Right cardiac atrium (tissue), 5 donors: ENCODE results near the gene MPIG6B. TPM values are rescaled to one million over a fixed set of nuclear protein-coding genes. Genes with fewer than 3 reads are reported as not detected.

Experiments
- ATAC-seq, 2 donors: fragments of 200-7000 bp; cut with Tn5 transposase; one replicate each; pipeline versions ENCODE4 v1.8.0 to v1.9.1; 2020; ENCODE audit warnings: moderate library complexity in 2 of 2, mild to moderate bottlenecking in 1 of 2
- DNase-seq, 3 donors: peaks; one replicate each; pipeline ENCODE4 v3.0.0-alpha.2; 2020
- H3K27ac ChIP-seq: one replicate; pipeline ENCODE4 v1.5.1; 2013; ENCODE audit warnings: mild to moderate bottlenecking, low read length, control low read depth, moderate library complexity
- H3K27me3 ChIP-seq: one replicate; pipeline ENCODE4 v1.6.1; 2013; ENCODE audit not compliant: control insufficient read depth, insufficient read depth
- H3K4me1 ChIP-seq: one replicate; pipeline ENCODE4 v1.6.1; 2013; ENCODE audit warnings: low read length; ENCODE audit not compliant: control insufficient read depth, insufficient read depth
- H3K4me3 ChIP-seq: one replicate; pipeline ENCODE4 v1.5.1; 2013; ENCODE audit warnings: low read length, control low read depth
- H3K9me3 ChIP-seq: one replicate; pipeline ENCODE4 v1.6.1; 2013; ENCODE audit warnings: low read length; ENCODE audit not compliant: control insufficient read depth
- WGBS: extraction: QIAGEN DNeasy Blood & Tissue Kit; methylation state at CpG from one replicate; pipeline ENCODE4 v1.1.7; 2013; 5-methylcytosine and 5-hydroxymethylcytosine counted together
- intact Hi-C, 4 donors: fragments of 100-400 bp; cut with DNase I; formaldehyde crosslinking; loops; one replicate each; pipeline versions ENCODE4 v1.11.0 to v1.14.0; 2022 to 2023
- polyA plus RNA-seq: library from polyadenylated mRNA; stranded (reverse); fragments of 200-250 nt; gene quantifications from one replicate; pipeline ENCODE4 v1.2.3, GENCODE V29; 2013
- total RNA-seq, 4 donors: library from RNA; stranded (reverse); fragmentation: NEBNext Ultra II Directional; extraction: Animal tissue kit (Norgen Biotek cat#: 25700); gene quantifications; one replicate each; pipeline ENCODE4 v1.2.1, GENCODE V29; 2021
- donor health status: healthy with polysubstance abuse.
- donor health status: DM: no; HTN: yes; CAD: no.
- donor health status: DM: no; HTN: no; CAD: no.
- donor health status: DM: no; HTN: yes; CAD: no; lungs with severe emphysema.
- donor health status: DM: yes; HTN: yes; CAD: no.

MPIG6B gene
- total and polyA plus RNA-seq, 5 donors, result 0.20 to 0.37 (median 0.33) TPM; not detected in 1

DNA sequence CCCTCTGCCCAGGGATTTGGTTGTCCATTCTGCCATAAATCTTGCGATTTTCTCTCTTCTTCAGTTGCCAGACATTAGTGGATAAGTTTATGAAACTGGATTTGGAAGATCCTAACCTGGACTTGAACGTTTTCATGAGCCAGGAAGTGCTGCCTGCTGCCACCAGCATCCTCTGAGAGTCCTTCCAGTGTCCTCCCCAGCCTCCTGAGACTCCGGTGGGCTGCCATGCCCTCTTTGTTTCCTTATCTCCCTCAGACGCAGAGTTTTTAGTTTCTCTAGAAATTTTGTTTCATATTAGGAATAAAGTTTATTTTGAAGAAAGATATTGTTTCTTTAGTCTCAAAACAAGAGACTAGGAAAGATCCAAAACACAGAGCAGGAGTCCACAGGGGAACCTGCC, 39.2 kb downstream of the MPIG6B start, which contains the start of gene SAPCD1:
TSS of gene SAPCD1 (plus strand) at position 301 of the 400 bp plus-strand sequence. CDS start 399 bp downstream, outside the sequence.
- Histone ChIP-seq H3K4me3 (no peak within 1 kb of the TSS), H3K27me3 (no peaks in the 10 kb centered on the region), H3K9me3 (no peaks in the 10 kb centered on the region), H3K27ac (no peak within 1 kb of the TSS), H3K4me1 (no peaks in the 10 kb centered on the region)
- WGBS, result 74% methylated on average over 4 of the region's 4 CpGs
- intact Hi-C loops, result no loop called here
- DNase-seq, result no peak
- no peak for ATAC-seq

DNA sequence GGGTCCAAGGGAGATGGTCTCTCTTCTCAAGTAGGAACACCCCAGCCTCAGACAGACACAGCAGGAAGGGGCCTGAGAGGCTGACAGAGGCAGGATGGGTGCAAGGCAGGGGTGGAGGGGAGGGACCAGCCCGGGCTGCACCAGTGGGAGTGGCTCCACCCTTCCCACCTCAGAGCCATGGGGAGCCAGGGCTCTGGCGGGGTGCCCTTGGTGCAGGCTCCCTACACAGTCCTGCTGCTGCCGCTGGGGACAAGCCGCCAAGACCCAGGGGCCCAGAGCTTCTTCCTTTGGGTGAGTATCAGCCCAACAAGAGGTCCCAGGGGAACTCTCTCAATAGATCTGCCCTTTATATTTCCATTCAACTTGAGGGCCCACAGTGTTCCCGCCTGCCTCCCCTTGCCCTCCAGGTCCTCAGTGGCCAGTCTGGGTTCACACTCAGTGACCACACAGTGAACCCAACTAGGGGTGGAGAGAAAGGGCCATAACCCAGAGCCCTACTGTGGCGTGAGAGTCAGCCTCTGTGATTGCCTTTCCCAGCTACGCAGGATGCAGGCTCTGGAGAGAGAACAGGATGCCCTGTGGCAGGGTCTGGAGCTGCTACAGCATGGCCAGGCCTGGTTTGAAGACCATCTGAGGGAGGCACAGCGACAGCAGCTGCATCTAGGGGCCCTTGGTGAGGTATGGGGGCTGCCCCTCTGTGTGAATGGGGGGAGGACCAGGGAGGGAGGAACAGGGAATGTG, 39.9 kb downstream of the MPIG6B start:
- no peaks in the 10 kb centered on the region for H3K4me1 ChIP-seq
- intact Hi-C loops, result no loop called here
- no peak overlapping the region for H3K4me3 ChIP-seq
- no peak for ATAC-seq
- 73% methylated on average over 8 of the region's 8 CpGs for WGBS
- no peaks in the 10 kb centered on the region for H3K27me3 ChIP-seq
- DNase-seq, result no peak
- H3K27ac ChIP-seq, result no peak overlapping the region
- no peaks in the 10 kb centered on the region for H3K9me3 ChIP-seq

DNA sequence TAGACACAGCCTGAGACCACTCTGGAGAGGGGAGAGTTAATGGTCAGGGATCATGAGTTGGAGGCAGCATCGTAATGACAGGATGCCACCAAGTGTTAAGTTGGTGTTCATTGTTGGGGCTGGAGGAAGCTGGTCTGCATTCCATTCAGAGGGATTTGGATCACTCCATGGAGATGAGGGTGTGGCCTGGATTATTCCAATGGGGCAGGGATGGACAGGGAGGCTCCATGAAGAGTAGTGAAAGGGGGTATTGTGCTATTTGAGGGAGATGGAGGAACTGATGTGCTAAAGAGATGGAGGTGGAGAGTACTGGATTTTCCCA, 40.4 kb downstream of the MPIG6B start:
- intact Hi-C loops, result no loop called here
- H3K27me3 ChIP-seq, result no peaks in the 10 kb centered on the region
- 8% methylated on average over 1 of the region's 1 CpG for WGBS
- no peak for DNase-seq
- H3K9me3 ChIP-seq, result no peaks in the 10 kb centered on the region
- no peak overlapping the region for H3K4me3 ChIP-seq
- peak; percentile 39 to 82 for ATAC-seq
- no peak overlapping the region for H3K27ac ChIP-seq
- H3K4me1 ChIP-seq, result no peaks in the 10 kb centered on the region

DNA sequence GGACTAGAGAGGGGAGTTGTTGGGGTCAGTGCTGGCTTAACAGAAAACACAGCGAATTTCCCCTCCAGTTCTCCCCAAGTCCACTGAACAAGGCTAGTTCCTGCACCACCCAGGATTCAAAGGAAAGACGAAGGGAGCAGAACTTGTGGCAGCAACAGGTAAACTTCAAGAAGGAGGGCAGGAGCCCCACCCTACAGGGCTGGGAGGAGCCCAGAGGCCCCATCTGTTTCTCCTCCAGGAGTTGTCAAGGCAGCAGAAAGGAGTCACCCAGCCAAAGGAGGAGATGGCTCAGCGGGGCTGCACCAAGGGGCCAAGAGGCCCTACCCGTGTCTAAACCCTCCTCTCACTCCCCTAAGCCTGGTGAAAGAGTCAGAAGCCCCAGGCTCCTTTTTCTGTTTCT, 41.0 kb downstream of the MPIG6B start:
- 80% methylated on average over 4 of the region's 4 CpGs for WGBS
- DNase-seq (no peak), ATAC-seq (no peak)
- intact Hi-C loops, result no loop called here
- no peaks in the 10 kb centered on the region for H3K4me1 ChIP-seq
- no peaks in the 10 kb centered on the region for H3K9me3 ChIP-seq
- H3K27me3 ChIP-seq, result no peaks in the 10 kb centered on the region
- H3K4me3 ChIP-seq, result no peak overlapping the region
- H3K27ac ChIP-seq, result no peak overlapping the region

DNA sequence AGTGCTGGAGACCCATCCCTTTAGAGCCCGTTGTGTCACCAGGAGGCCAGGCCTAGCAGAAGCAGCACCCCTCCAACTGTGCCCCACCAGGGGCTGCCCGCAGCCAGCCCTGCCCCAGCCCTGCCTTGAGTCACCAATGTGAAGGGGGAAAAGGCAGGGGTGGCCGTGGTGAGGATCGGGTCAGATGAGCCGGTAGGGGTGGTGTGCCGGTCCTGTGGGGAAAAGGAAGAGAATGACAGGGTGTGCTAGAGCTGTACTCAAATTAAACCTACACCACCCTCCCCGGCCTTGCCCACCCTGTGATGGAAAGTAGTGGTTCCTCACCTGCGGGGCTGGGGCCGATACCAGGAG, 42.4 kb downstream of the MPIG6B start:
- Histone ChIP-seq H3K4me3 (no peak overlapping the region), H3K9me3 (no peaks in the 10 kb centered on the region), H3K4me1 (no peaks in the 10 kb centered on the region), H3K27ac (no peak overlapping the region), H3K27me3 (no peaks in the 10 kb centered on the region)
- intact Hi-C loops, result no loop called here
- 88% methylated on average over 9 of the region's 9 CpGs for WGBS
- ATAC-seq (no peak), DNase-seq (no peak)

DNA sequence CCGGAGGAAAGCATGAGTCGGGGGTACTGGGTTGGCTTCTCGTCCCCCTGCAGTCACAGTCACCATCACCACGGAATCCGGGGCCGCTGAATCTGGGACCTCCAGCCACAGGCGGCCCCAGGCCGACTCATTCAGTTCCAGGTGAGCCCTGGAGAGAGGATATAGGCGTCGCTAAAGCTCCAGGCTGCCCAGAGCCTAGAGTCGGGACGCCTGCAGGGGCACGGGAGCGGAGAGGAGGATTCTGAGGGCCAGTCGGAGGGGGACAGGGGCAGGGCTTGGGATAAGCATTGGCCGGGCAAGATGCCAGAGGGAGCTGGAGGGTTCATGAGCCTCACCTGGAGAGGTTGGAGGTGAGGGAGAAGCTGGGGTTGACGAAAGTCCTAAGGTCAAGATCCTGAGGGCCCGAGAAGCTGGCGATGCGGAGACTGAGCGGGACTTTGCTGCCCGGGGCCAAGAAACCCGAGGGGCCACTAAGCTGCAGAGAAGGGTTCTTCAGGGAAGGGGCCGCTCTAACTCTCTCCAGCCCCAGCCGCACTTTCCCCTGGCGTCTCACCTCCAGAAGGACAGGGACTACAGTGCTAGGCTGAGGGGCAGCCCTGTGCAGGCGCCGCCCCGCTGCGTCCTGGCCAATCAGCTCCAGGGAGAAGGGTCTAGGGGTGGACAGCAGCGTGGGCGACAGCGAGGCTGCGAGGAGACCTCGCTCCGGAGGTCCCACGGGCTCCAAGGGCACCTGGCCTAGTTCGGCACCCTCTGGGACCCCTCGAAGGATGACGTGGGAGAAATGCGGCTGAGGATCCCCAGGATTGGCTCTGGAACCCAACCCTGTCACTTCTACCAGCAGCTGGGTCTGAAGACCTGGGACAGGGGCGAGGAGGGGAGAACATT, 43.0 kb downstream of the MPIG6B start:
- no peak overlapping the region for H3K4me3 ChIP-seq
- ATAC-seq, result peak; percentile 43 to 70

DNA sequence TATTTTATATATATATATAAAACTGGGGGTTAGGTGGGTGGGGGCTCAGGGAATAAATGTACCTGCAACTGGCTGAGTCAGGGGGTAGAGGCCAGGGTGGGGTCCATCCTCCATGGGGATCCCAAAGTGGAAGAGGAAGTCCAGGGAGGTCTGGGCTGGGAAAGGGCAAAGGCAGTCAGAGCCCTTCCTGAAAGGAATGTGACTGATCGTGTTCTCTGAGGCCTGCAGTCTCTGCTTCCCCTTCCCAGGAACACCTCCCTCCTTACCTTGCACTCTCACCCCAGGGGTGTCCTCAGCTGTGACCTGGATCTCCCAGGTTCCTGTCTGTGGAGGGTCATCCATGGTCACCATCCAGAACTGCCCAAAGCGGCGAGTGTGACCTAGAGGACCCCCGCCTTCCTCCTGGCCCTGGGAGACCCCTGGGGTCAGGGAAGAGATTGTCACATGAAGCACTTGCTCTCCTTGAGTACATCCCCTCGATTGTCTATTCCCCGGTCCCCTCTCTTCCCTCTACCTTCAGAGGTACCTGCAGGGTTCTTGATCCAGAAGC, 44.0 kb downstream of the MPIG6B start:
- DNase-seq, result no peak
- no peaks in the 10 kb centered on the region for H3K4me1 ChIP-seq
- no peak overlapping the region for H3K4me3 ChIP-seq
- no peaks in the 10 kb centered on the region for H3K9me3 ChIP-seq
- 82% methylated on average over 6 of the region's 6 CpGs for WGBS
- intact Hi-C loops, result no loop called here
- H3K27me3 ChIP-seq, result no peaks in the 10 kb centered on the region
- no peak for ATAC-seq
- H3K27ac ChIP-seq, result no peak overlapping the region

More for the DNA sequence above, 43.0 kb downstream of the MPIG6B start:
- Histone ChIP-seq H3K9me3 (no peaks in the 10 kb centered on the region), H3K27me3 (no peaks in the 10 kb centered on the region), H3K4me1 (no peaks in the 10 kb centered on the region), H3K27ac (no peak overlapping the region)
- 42% methylated on average over 42 of the region's 42 CpGs for WGBS
- intact Hi-C loops, result no loop called here
- peak in 1 of 3 donors; percentile 72 for DNase-seq

DNA sequence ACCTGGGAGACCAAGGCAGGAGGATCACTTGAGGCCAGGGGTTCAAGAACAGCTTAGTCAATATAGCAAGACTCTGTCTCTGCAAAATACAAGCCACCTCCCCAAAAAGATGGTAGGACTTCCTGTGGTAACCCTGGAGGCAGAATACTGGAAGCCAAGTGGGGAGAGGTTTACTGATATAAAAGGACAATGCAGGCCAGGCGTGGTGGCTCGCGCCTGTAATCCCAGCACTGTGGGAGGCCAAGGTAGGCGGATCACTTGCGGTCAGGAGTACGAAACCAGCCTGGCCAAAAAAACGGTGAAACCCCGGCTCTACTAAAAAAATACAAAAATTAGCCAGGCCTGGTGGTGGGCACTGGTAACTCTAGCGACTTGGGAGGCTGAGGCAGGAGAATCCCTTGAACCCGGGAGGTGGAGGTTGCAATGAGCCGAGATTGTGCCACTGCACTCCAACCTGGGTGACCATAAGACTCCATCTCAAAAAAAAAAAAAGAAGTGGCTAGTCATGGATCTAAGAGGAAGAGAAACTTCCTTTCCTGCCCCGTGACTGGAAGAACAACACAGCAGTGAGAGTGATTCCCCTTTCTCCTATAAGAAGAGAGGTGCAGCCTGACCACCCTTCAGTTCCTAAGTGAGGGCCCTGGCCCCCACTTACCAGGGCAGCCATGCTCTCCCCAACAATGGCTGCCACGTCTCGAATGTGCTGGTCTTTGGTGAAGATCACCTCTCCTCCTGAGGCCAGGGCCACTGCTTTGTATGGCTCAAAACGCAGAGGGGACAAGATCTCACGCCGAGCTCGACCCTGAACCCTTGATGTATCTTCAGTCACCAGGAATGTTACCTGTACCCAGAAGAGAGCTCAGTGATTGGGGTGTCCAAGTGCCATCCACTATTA, 45.4 kb downstream of the MPIG6B start:
- ATAC-seq (no peak), DNase-seq (no peak)
- Histone ChIP-seq H3K9me3 (no peaks in the 10 kb centered on the region), H3K27me3 (no peaks in the 10 kb centered on the region), H3K27ac (no peak overlapping the region), H3K4me1 (no peaks in the 10 kb centered on the region), H3K4me3 (no peak overlapping the region)
- intact Hi-C loops, result no loop called here
- WGBS, result 84% methylated on average over 18 of the region's 18 CpGs

DNA sequence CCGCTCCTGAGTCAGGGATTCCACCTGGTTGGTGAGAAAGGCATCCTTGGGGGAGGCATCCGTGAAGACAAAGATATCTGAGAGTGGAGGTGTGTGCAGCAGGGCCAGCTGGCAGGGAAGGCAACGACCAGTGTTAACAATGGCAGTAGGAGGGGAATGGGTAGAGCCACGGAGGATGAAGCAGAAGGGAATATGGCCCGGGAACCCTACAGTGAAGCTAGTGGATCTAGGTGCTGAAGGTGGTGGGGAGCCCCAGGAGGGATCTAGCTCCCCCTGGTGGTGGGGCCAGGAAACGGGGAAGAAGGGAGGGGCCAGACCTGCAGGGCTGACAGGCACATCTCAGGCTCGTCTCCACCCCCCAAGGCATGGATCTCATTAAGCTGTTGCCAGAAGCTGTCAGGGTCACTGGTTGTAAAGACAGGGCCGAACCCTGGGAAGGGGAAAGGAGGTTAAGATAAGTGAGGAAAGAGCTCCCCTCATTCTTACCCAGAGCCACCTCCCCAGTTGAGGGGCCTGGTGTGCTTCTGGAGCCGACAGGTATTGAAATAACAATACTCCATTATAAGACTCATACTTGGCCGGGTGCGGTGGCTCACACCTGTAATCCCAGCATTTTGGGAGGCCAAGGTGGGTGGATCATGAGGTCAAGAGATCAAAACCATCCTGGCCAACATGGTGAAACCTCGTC, 46.7 kb downstream of the MPIG6B start:
- DNase-seq (peak; percentile 57 to 86 (median 85)), ATAC-seq (peak; percentile 14 to 66)
- intact Hi-C loops, result loop anchor here in 1 of 4 donors (5.0 kb wide), 1 partner anchor 33 kb away; the partner anchor contains the start of gene CLIC1
- no peak overlapping the region for H3K4me3 ChIP-seq
- no peak overlapping the region for H3K27ac ChIP-seq
- H3K4me1 ChIP-seq, result no peaks in the 10 kb centered on the region
- 61% methylated on average over 12 of the region's 12 CpGs for WGBS
- H3K9me3 ChIP-seq, result no peaks in the 10 kb centered on the region
- H3K27me3 ChIP-seq, result no peaks in the 10 kb centered on the region

DNA sequence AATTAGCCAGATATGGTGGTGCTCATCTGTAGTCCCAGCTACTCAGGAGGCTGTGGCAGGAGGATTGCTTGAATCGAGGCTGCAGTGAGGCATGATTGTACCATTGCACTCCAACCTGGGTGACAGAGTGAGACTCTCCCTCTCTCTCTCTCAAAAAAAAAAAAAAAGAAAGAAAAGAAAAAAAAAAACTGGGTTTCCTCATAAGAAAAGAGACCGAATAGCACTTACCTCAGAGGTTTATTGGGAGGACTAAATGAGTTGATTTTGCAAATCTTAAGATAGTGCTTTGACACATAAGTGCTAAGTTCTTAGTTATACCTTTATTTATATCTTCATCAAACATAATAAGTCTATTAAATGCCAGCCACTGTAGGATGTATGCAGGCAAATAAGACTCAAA, 47.7 kb downstream of the MPIG6B start:
- ATAC-seq (no peak), DNase-seq (no peak)
- intact Hi-C loops, result loop anchor here in 1 of 4 donors (5.0 kb wide), 1 partner anchor 34 kb away; the partner anchor contains the start of gene CLIC1
- H3K4me3 ChIP-seq, result no peak overlapping the region
- H3K9me3 ChIP-seq, result no peaks in the 10 kb centered on the region
- H3K4me1 ChIP-seq, result no peaks in the 10 kb centered on the region
- H3K27ac ChIP-seq, result no peak overlapping the region
- 91% methylated on average over 2 of the region's 2 CpGs for WGBS
- H3K27me3 ChIP-seq, result no peaks in the 10 kb centered on the region
